GM11168 (cell line): ENCODE measurements around the gene LRRN1.
"Not testable (repeated sequence)": the region's sequence is repeated elsewhere in the genome, so short reads cannot be mapped to it uniquely, and the experiment has no call there.

Experiments used
- in situ Hi-C: fragments of 300-500 bp; cut with MboI; formaldehyde crosslinking; loops from one replicate; pipeline ENCODE4 v1.12.0; 2022; ENCODE audit warnings: low sequenced_read_pairs; ENCODE audit not compliant: unreplicated experiment

The LRRN1 gene

DNA sequence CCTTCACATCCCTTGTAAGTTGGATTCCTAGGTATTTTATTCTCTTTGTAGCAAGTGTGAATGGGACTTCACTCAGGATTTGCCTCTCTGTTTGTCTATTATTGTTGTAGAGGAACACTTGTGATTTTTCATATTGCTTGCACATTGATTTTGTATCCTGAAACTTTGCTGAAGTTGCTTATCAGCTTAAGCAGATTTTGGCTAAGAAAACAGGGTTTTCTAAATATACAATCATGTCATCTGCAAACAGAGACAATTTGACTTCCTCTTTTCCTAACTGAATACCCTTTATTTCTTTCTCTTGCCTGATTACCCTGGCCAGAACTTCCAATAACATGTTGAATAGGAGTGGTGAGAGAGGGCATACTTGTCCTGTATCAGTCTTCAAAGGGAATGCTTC, 88.1 kb downstream of the LRRN1 start:
- in situ Hi-C loops = not testable (repeated sequence)

DNA sequence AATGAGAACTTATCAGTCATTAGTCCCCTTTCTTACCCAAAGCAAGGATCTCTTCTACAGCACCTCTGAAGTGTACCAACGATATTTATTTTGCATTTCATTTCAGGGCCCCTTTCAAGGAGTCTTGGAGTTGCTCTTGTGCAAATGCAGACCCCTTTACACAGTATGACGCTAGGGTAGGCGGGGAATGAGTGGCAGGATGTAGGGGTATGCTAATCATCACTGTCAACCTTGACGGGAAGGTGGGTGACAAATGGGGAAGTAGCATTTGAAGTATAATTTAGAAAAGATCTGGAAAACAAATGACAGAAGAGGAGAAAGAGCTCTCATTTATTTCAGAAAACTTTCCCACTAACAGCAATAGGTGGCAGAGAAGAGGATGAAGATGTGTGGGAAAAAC, 94.4 kb downstream of the LRRN1 start:
- in situ Hi-C loops = no loop called here
